HUES48 (cell line): Measurements from ENCODE around the gene NYAP2.

Source experiments
- H3K27ac ChIP-seq: one replicate; pipeline ENCODE4 v1.7.0; 2013; ENCODE audit warnings: low read depth, low read length, inconsistent platforms
- H3K27me3 ChIP-seq: 2 replicates; pipeline ENCODE4 v1.6.1; 2013; ENCODE audit warnings: mild to moderate bottlenecking, low read length; ENCODE audit not compliant: control insufficient read depth, insufficient read depth
- H3K36me3 ChIP-seq: 2 replicates; pipeline ENCODE4 v1.6.1; 2013; ENCODE audit warnings: low read length; ENCODE audit not compliant: control insufficient read depth, insufficient read depth
- H3K4me1 ChIP-seq: 2 replicates; pipeline ENCODE4 v1.6.1; 2013; ENCODE audit warnings: mild to moderate bottlenecking, low read length; ENCODE audit not compliant: control insufficient read depth, insufficient read depth
- H3K4me3 ChIP-seq: 2 replicates; pipeline ENCODE4 v1.5.1; 2013; ENCODE audit warnings: mild to moderate bottlenecking, low read depth, low read length
- H3K9ac ChIP-seq: 2 replicates; pipeline ENCODE4 v1.6.1; 2013; ENCODE audit warnings: mild to moderate bottlenecking, low read depth, low read length, moderate library complexity
- H3K9me3 ChIP-seq: 2 replicates; pipeline ENCODE4 v1.6.1; 2013; ENCODE audit warnings: low read length; ENCODE audit not compliant: control insufficient read depth, insufficient read depth

The NYAP2 gene

DNA sequence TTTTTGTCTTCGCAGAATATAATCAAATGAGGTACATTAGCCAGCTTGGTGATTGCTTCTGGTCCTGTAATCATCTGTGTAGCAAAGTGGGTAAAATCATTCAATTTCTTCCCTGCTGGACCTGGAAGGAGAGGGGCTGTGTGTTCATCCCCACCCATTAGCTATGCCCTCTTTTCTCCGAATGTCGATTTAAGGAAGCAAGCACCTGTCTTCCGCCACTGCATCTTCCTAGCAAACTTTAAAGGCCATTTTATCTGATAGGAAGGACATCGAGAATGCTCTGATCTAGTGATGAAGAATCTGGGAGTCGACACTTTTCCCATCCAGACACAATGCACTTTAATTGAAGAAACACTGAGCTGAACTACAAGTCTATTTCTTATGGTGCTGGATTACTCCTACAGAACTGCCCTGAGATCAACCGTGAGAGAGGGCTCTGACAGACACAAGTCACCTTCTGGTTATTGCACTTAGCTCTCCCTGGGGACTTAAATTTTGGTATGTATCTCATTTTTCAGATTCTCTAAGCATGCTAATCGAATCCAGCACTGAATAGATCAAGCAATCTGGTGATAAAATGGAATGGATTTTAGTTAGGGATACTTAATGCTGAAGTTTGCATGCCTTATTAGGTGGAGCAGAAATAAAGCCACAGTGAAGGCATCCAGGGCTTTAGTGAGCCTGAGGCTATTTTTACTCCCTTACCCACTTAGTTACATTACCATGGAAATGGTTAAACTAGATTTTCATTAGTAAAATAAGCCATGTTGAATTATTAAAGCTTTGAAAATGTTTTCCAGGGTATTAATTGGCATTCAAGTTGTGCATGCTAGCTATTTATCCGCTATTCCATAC, 1.3 kb downstream of the NYAP2 start:
- no peaks in the 10 kb centered on the region for H3K27me3 ChIP-seq
- H3K4me3 ChIP-seq = no peak overlapping the region
- H3K36me3 ChIP-seq = no peaks in the 10 kb centered on the region
- H3K9me3 ChIP-seq = no peaks in the 10 kb centered on the region
- no peak overlapping the region for H3K9ac ChIP-seq
- H3K27ac ChIP-seq = no peak overlapping the region
- peaks cover 6% of the 10 kb centered on the region; the same call in 1 of the 2 replicates for H3K4me1 ChIP-seq

DNA sequence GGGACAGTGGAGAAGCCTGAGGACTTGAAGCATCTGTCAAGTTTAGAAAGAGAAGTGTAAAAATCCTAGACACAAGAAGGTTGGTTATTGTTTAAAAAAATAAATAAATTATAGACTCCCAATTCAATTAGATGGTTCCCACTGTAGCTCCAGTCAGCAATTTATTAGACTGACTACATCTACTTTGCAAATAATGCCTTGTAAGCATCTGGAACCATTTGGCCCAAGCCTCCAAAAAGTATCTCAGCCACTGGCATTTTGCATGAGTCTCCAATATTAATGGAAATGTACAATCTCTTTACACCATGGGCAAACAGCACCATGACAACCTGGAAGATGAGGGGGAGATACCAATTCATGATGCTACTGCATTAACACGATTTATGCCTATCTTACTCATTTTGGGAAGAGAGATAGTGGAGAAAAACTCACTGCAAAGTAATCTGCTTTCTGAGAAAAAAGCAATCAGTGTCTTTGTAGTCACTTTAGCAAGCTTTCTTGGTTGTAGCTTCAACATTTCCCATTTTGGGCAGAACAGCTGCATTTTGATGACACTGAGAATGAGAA, 2.8 kb downstream of the NYAP2 start:
- Histone ChIP-seq H3K36me3 (no peaks in the 10 kb centered on the region), H3K4me3 (no peak overlapping the region), H3K4me1 (peaks cover 6% of the 10 kb centered on the region; the same call in 1 of the 2 replicates), H3K9ac (no peak overlapping the region), H3K27ac (no peak overlapping the region), H3K27me3 (no peaks in the 10 kb centered on the region), H3K9me3 (no peaks in the 10 kb centered on the region)

DNA sequence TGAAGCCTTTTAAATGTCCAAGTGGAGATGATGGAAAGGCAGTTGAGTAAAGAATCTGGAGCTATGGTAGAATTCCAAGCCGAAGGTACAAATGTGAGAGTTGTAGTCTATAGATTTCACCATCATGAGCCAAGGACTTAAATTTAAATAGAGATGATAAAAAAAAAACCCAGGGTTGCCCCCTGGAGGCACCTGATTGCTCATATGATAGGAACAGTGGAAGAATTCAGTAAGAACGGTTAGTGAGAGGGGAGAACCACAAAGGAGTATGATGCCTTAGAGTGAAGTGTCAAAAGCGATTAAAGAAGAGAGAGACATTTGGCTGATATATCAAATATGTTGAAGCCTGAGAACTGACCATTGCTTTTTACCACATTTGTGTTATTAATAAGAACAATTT, 11.9 kb downstream of the NYAP2 start:
- Histone ChIP-seq H3K9me3 (no peaks in the 10 kb centered on the region), H3K27ac (no peak overlapping the region), H3K36me3 (no peaks in the 10 kb centered on the region), H3K4me1 (peaks cover 7% of the 10 kb centered on the region; the same call in 1 of the 2 replicates), H3K27me3 (no peaks in the 10 kb centered on the region), H3K4me3 (no peak overlapping the region), H3K9ac (no peak overlapping the region)

DNA sequence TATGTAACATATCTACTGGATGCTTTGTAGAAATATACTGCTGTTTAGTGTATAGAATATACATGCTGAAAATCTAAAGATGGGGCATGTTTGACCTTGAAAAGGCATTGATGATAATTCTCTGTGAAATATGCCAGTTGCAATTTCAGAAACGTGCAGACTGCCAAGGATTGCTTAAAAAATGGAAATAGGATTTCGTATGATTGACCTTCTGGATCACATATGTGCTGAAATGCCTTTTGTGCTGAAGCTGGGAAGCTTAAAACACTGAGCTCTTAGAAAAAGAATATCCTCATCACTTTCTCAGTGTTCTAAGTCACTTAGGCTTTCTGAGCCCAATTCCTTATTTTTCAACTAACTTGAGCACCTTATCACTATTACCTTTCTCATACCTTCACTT, 14.3 kb downstream of the NYAP2 start:
- Histone ChIP-seq H3K36me3 (no peaks in the 10 kb centered on the region), H3K27ac (no peak overlapping the region), H3K9me3 (no peaks in the 10 kb centered on the region), H3K27me3 (no peaks in the 10 kb centered on the region), H3K4me1 (peaks cover 7% of the 10 kb centered on the region; the same call in 1 of the 2 replicates), H3K4me3 (no peak overlapping the region), H3K9ac (no peak overlapping the region)

DNA sequence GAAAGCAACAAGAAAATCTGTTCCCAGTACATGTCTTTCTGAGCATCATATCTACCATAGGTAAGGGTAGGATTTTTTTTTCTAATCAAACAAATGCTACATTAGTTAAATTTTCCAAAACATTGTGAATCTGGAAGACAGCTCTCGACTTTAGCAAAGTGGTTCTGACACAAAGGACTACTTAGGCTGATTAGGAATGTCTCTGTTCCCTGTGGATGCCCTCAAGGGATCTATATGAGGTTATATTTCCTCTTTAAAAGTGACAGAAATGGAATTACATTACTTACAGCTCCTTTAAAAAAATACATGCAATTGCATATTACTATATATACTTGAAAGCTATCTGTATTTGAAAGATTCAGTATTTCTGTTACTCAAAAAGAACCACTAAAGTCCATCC, 15.4 kb downstream of the NYAP2 start:
- Histone ChIP-seq H3K9ac (no peak overlapping the region), H3K4me1 (no peaks in the 10 kb centered on the region), H3K9me3 (no peaks in the 10 kb centered on the region), H3K27me3 (no peaks in the 10 kb centered on the region), H3K27ac (no peak overlapping the region), H3K36me3 (no peaks in the 10 kb centered on the region), H3K4me3 (no peak overlapping the region)

DNA sequence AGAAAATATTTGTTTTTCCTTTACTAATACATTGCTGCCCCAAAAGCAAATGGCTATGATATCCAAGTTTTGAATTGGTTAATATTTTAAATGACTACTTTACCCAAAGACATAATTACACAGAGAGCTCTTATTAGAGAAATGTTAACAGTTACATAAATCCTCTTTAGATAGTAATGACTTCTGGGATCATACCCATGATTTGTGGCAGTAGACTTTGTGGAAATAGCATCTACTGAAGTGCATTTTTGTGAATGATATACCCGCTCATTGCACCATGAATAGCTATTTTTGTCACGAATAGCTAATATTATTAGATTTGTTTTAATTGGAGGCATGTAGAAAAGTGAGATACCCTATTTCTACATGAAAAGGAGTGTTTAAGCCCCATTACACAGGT, 15.8 kb downstream of the NYAP2 start:
- H3K36me3 ChIP-seq = no peaks in the 10 kb centered on the region
- no peaks in the 10 kb centered on the region for H3K4me1 ChIP-seq
- H3K4me3 ChIP-seq = no peak overlapping the region
- no peak overlapping the region for H3K9ac ChIP-seq
- no peak overlapping the region for H3K27ac ChIP-seq
- H3K27me3 ChIP-seq = no peaks in the 10 kb centered on the region
- H3K9me3 ChIP-seq = no peaks in the 10 kb centered on the region

DNA sequence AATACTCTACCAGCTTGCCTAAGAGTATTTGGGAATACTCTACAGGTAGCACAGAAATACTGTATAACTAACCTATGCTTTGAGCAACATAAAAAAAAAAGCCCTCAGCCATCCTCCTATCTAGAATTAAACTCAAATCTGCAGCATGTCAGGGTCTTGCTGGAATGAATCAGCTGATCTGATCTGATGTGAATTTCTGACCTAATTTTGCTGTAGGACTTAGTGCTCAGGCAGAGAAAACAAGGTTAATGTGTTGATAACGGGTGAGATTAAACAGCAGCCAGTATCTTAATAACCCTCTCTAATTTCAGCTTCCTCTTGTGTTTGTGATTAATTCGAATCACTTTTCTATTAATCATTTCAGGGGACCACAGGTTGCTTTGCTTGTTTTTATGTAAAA, 16.3 kb downstream of the NYAP2 start:
- Histone ChIP-seq H3K4me1 (no peaks in the 10 kb centered on the region), H3K27ac (no peak overlapping the region), H3K9me3 (no peaks in the 10 kb centered on the region), H3K4me3 (no peak overlapping the region), H3K36me3 (no peaks in the 10 kb centered on the region), H3K9ac (no peak overlapping the region), H3K27me3 (no peaks in the 10 kb centered on the region)

DNA sequence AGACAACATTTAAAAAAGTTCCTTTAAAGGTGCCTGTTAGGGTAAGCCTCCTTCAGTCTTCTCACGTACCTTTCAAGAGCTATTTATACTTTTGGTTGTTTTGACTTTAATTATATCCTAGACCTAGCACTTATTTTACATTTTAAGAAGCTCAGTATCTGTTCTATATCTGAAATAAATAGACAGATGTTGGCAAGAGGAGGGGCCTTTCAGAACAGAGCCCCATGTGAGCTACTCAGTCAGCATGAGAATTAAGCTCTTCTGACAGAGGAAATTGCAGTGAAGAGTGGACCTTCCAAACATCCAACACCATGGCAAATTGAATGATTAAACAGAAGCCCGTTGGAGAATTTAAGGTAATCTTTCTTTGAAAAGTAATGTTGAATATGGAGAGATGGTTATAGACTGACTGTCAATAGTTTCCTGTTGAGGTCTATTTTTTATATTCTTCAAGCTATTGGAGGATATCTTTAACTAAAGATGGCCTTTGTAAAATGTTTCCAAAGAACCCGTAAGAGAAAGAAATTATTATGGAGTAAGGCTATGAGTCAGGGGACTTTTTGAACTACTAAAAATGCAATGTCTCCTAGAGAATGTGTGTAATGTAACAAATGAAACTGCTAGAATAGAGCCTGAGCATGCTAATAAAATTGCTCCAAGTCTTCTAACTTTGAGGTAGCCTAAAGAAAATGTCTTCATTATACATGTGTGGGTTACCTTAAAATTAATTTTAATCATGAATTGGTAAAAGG, 17.3 kb downstream of the NYAP2 start:
- H3K27ac ChIP-seq = no peak overlapping the region
- no peaks in the 10 kb centered on the region for H3K27me3 ChIP-seq
- H3K36me3 ChIP-seq = no peaks in the 10 kb centered on the region
- no peaks in the 10 kb centered on the region for H3K9me3 ChIP-seq
- no peaks in the 10 kb centered on the region for H3K4me1 ChIP-seq
- H3K9ac ChIP-seq = no peak overlapping the region
- no peak overlapping the region for H3K4me3 ChIP-seq

DNA sequence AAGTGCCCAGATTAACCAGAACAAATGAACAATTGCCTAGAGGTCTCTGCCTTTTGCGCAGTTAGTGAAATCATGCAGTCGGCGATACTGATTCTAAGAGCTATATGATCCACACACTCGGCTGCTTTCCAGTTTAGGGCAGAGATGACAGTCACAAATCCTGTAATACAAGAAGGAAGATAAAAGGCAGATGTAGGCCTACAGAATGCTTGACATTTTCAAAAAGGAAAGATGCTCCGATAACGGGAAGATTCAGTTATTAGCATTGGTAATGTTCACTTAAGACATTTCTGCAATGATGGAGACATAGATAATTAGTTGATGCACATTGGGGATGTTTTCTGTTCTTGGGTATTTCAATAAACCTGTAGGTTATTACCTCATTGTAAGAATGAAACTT, 19.5 kb downstream of the NYAP2 start:
- H3K9me3 ChIP-seq = no peaks in the 10 kb centered on the region
- H3K27ac ChIP-seq = no peak overlapping the region
- H3K36me3 ChIP-seq = no peaks in the 10 kb centered on the region
- no peak overlapping the region for H3K4me3 ChIP-seq
- no peaks in the 10 kb centered on the region for H3K27me3 ChIP-seq
- H3K9ac ChIP-seq = no peak overlapping the region
- H3K4me1 ChIP-seq = no peaks in the 10 kb centered on the region

DNA sequence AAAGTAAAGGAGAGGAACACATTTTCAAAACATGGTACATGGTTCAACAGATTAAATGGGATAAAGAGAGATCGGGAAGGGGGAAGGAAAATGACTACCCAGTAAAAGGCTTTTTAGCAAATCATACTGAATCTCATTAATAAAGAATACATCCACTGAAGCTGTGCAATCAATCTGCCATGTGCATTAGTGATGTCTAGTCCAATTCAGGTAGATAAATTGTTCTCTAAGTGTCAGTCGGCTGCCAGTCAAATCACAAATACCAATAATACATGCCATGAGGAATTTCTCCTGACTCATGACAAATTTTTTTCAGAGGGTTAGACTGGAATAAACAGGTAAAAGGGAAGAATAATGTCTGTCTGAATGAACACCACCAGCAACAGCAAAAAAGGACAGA, 22.6 kb downstream of the NYAP2 start:
- no peak overlapping the region for H3K4me3 ChIP-seq
- no peaks in the 10 kb centered on the region for H3K36me3 ChIP-seq
- no peaks in the 10 kb centered on the region for H3K9me3 ChIP-seq
- H3K9ac ChIP-seq = no peak overlapping the region
- no peaks in the 10 kb centered on the region for H3K4me1 ChIP-seq
- H3K27ac ChIP-seq = no peak overlapping the region
- no peaks in the 10 kb centered on the region for H3K27me3 ChIP-seq

DNA sequence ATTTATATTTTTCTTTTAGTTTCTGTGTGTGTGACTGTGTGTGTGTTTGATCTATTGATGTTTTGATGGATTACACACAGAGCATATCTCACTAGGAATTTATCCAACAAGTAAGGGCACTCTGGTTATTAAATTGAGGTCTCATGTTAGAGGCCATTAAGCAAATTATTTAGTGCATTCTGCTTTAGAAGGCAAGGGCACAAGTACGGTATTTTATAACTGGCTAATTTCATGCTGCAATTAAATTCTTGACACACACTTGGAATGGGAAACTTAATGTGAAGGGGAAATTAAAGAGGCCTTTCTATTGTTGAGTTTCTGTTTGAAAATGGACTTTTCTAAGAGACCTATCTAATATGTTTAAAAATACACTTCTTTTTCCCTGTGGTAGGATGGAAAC, 25.8 kb downstream of the NYAP2 start:
- Histone ChIP-seq H3K36me3 (no peaks in the 10 kb centered on the region), H3K9me3 (no peaks in the 10 kb centered on the region), H3K9ac (no peak overlapping the region), H3K4me1 (peaks cover 26% of the 10 kb centered on the region), H3K27ac (no peak overlapping the region), H3K27me3 (no peaks in the 10 kb centered on the region), H3K4me3 (no peak overlapping the region)
